SK-N-SH treated with all-trans-retinoic acid at 6 μM for 48 hours (cell line): ENCODE measurements around the gene GPR176.

Experiments used
- ATAC-seq: fragments of 200-7000 bp; cut with Tn5 transposase; 3 replicates; pipeline ENCODE4 v1.9.1; 2020; ENCODE audit warnings: mild to moderate bottlenecking, moderate library complexity
- ARNTL ChIP-seq: fragments of 450-650 bp; formaldehyde crosslinking; IDR thresholded peaks from 2 replicates; pipeline ENCODE4 v1.5.0; 2020; ENCODE audit warnings: low read depth, mild to moderate bottlenecking, moderate library complexity, borderline replicate concordance
- BACH2 ChIP-seq: fragments of 250-450 bp; sonication (Bioruptor Pico); IDR thresholded peaks from 2 replicates; pipeline ENCODE4 v1.9.0; 2021; ENCODE audit warnings: mild to moderate bottlenecking, borderline replicate concordance
- CSDC2 ChIP-seq: fragments of 250-450 bp; sonication (Bioruptor Pico); IDR thresholded peaks from 2 replicates; pipeline ENCODE4 v1.5.0; 2020; ENCODE audit warnings: mild to moderate bottlenecking, moderate library complexity
- GLIS3 ChIP-seq: fragments of 250-450 bp; sonication (Bioruptor Pico); IDR thresholded peaks from 2 replicates; pipeline ENCODE4 v1.5.0; 2020; ENCODE audit warnings: mild to moderate bottlenecking, moderate library complexity
- ISL1 ChIP-seq: fragments of 250-450 bp; sonication (Bioruptor Pico); IDR thresholded peaks from 2 replicates; pipeline ENCODE4 v2.1.2; 2022; ENCODE audit warnings: mild to moderate bottlenecking, moderate library complexity
- OSR1 ChIP-seq: fragments of 250-450 bp; sonication (Bioruptor Pico); IDR thresholded peaks from 2 replicates; pipeline ENCODE4 v1.8.0; 2022; ENCODE audit warnings: moderate library complexity, mild to moderate bottlenecking, inconsistent platforms
- PPARA ChIP-seq: fragments of 250-450 bp; sonication (Bioruptor Pico); IDR thresholded peaks from 2 replicates; pipeline ENCODE4 v1.5.0; 2020; ENCODE audit warnings: mild to moderate bottlenecking, borderline replicate concordance
- RARB ChIP-seq: fragments of 250-450 bp; sonication (Bioruptor Pico); IDR thresholded peaks from 2 replicates; pipeline ENCODE4 v1.8.0; 2021; ENCODE audit warnings: mild to moderate bottlenecking, moderate library complexity
- SNAI2 ChIP-seq: fragments of 250-450 bp; sonication (Bioruptor Pico); IDR thresholded peaks from 2 replicates; pipeline ENCODE4 v1.5.0; 2020; ENCODE audit warnings: mild to moderate bottlenecking, moderate library complexity
- TCF4 ChIP-seq: fragments of 250-450 bp; sonication (Bioruptor Pico); IDR thresholded peaks from 2 replicates; pipeline ENCODE4 v1.8.0; 2021; ENCODE audit warnings: mild to moderate bottlenecking, moderate library complexity, borderline replicate concordance
- ZC3H10 ChIP-seq: fragments of 250-450 bp; sonication (Bioruptor Pico); IDR thresholded peaks from 2 replicates; pipeline ENCODE4 v1.5.1; 2021; ENCODE audit warnings: mild to moderate bottlenecking, moderate library complexity
- ZFP3 ChIP-seq: fragments of 250-450 bp; sonication (Bioruptor Pico); IDR thresholded peaks from 2 replicates; pipeline ENCODE4 v1.5.0; 2020; ENCODE audit warnings: mild to moderate bottlenecking, moderate library complexity
- ZFP30 ChIP-seq: fragments of 450-650 bp; formaldehyde crosslinking; IDR thresholded peaks from 2 replicates; pipeline ENCODE4 v1.5.0; 2022; ENCODE audit warnings: mild to moderate bottlenecking, moderate library complexity
- ZNF565 ChIP-seq: fragments of 450-650 bp; formaldehyde crosslinking; conservative IDR thresholded peaks from 2 replicates; pipeline ENCODE4 v1.5.0; 2020; ENCODE audit warnings: low read depth, mild to moderate bottlenecking, moderate library complexity
- ZNF70 ChIP-seq: fragments of 450-650 bp; formaldehyde crosslinking; IDR thresholded peaks from 2 replicates; pipeline ENCODE4 v1.5.0; 2020; ENCODE audit warnings: mild to moderate bottlenecking, moderate library complexity
- ZNF8 ChIP-seq: fragments of 450-650 bp; formaldehyde crosslinking; IDR thresholded peaks from 2 replicates; pipeline ENCODE4 v1.5.0; 2020; ENCODE audit warnings: mild to moderate bottlenecking, moderate library complexity
- TF ChIP-seq, protein P1 (sequence below): fragments of 250-450 bp; sonication (Bioruptor Pico); IDR thresholded peaks from 2 replicates; pipeline ENCODE4 v1.5.1; 2020; ENCODE audit warnings: low read depth, mild to moderate bottlenecking, moderate library complexity
- TF ChIP-seq, protein P2 (sequence below): fragments of 250-450 bp; sonication (Bioruptor Pico); IDR thresholded peaks from 2 replicates; pipeline ENCODE4 v1.5.0; 2020; ENCODE audit warnings: mild to moderate bottlenecking, moderate library complexity
- TF ChIP-seq, protein P3 (sequence below): fragments of 250-450 bp; sonication (Bioruptor Pico); IDR thresholded peaks from 2 replicates; pipeline ENCODE4 v1.5.1; 2021; ENCODE audit warnings: mild to moderate bottlenecking, moderate library complexity
- TF ChIP-seq, protein P4 (sequence below): fragments of 250-450 bp; sonication (Bioruptor Pico); IDR thresholded peaks from 2 replicates; pipeline ENCODE4 v1.8.0; 2020; ENCODE audit warnings: mild to moderate bottlenecking, moderate library complexity, borderline replicate concordance

Gene GPR176

DNA sequence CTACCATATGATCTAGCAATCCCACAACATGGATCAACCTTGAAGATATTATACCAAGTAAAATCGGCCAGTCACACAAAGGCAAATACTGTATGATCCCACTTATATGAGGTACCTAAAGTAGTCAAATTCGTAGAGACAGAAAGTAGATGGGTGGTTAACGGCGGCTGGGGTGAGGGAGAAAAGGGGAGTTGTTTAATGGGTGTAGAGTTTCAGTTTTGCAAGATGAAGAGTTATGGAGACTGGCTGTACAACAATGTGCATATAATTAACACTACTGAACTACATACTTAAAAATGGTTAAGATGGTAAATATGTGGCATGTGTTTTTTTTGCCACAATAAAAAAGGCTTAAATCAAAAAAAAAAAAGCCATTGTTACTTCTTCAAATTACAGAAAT lies 60.4 kb downstream of the GPR176 start:
- TF ChIP-seq ZFP3 (CRISPR knock-in tag), result no peak
- TF ChIP-seq, protein P1, sequence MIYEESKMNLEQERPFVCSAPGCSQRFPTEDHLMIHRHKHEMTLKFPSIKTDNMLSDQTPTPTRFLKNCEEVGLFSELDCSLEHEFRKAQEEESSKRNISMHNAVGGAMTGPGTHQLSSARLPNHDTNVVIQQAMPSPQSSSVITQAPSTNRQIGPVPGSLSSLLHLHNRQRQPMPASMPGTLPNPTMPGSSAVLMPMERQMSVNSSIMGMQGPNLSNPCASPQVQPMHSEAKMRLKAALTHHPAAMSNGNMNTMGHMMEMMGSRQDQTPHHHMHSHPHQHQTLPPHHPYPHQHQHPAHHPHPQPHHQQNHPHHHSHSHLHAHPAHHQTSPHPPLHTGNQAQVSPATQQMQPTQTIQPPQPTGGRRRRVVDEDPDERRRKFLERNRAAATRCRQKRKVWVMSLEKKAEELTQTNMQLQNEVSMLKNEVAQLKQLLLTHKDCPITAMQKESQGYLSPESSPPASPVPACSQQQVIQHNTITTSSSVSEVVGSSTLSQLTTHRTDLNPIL (CRISPR knock-in tag), result no peak
- TF ChIP-seq, protein P2, sequence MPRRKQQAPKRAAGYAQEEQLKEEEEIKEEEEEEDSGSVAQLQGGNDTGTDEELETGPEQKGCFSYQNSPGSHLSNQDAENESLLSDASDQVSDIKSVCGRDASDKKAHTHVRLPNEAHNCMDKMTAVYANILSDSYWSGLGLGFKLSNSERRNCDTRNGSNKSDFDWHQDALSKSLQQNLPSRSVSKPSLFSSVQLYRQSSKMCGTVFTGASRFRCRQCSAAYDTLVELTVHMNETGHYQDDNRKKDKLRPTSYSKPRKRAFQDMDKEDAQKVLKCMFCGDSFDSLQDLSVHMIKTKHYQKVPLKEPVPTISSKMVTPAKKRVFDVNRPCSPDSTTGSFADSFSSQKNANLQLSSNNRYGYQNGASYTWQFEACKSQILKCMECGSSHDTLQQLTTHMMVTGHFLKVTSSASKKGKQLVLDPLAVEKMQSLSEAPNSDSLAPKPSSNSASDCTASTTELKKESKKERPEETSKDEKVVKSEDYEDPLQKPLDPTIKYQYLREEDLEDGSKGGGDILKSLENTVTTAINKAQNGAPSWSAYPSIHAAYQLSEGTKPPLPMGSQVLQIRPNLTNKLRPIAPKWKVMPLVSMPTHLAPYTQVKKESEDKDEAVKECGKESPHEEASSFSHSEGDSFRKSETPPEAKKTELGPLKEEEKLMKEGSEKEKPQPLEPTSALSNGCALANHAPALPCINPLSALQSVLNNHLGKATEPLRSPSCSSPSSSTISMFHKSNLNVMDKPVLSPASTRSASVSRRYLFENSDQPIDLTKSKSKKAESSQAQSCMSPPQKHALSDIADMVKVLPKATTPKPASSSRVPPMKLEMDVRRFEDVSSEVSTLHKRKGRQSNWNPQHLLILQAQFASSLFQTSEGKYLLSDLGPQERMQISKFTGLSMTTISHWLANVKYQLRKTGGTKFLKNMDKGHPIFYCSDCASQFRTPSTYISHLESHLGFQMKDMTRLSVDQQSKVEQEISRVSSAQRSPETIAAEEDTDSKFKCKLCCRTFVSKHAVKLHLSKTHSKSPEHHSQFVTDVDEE (CRISPR knock-in tag), result no peak
- TF ChIP-seq ISL1, result no peak
- ATAC-seq, result no peak

DNA sequence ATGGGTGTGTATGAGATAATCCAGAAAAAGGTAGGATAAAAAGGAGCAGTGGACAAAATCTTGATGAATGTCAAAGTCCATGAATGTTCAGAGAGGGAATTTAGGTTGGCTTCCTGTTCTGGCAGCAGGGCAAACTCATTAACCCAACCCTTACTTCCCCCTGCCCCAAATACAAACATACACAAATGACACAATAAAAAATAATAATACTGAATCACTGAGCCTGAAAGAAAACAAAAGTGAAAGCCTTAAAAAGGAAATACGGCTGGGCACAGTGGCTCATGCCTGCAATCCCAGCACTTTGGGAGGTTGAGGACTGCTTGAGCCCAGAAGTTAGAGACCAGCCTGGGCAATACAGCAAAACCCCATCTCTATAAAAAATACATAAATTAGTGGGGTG lies 62.9 kb downstream of the GPR176 start:
- no peak for TF ChIP-seq TCF4 (CRISPR knock-in tag)
- TF ChIP-seq ISL1, result no peak
- TF ChIP-seq, protein P2 (CRISPR knock-in tag), result no peak
- no peak for TF ChIP-seq ZFP3 (CRISPR knock-in tag)
- no peak for TF ChIP-seq OSR1 (CRISPR knock-in tag)
- TF ChIP-seq ZC3H10, result no peak
- TF ChIP-seq ARNTL (CRISPR knock-in tag), result no peak
- no peak for TF ChIP-seq ZFP30
- TF ChIP-seq ZNF565 (CRISPR knock-in tag), result no peak
- TF ChIP-seq GLIS3 (CRISPR knock-in tag), result no peak
- ATAC-seq, result no peak

DNA sequence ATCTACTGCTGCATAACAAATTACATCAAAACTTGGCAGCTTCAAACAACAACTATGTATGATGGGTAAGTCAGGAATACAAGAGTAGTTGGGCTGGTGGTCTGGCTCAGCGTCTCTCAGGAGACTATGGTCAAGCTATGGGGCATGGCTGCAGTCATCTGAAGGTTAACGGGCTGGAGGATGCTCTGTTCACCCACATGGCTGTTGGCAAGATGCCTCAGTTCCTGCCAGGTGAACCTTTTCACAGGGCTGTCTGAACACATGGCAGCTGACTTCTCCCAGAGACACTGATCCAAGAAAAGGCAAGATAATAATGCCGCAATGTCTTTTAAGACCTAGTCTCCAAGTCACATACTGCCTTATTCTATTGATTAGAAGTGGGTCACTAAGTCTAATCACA lies 63.7 kb downstream of the GPR176 start:
- no peak for TF ChIP-seq BACH2 (CRISPR knock-in tag)
- TF ChIP-seq TCF4 (CRISPR knock-in tag), result no peak
- no peak for TF ChIP-seq RARB (CRISPR knock-in tag)
- TF ChIP-seq GLIS3 (CRISPR knock-in tag), result no peak
- TF ChIP-seq, protein P3, sequence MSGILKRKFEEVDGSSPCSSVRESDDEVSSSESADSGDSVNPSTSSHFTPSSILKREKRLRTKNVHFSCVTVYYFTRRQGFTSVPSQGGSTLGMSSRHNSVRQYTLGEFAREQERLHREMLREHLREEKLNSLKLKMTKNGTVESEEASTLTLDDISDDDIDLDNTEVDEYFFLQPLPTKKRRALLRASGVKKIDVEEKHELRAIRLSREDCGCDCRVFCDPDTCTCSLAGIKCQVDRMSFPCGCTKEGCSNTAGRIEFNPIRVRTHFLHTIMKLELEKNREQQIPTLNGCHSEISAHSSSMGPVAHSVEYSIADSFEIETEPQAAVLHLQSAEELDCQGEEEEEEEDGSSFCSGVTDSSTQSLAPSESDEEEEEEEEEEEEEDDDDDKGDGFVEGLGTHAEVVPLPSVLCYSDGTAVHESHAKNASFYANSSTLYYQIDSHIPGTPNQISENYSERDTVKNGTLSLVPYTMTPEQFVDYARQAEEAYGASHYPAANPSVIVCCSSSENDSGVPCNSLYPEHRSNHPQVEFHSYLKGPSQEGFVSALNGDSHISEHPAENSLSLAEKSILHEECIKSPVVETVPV (CRISPR knock-in tag), result no peak
- no peak for TF ChIP-seq SNAI2 (CRISPR knock-in tag)
- no peak for TF ChIP-seq ZNF8 (CRISPR knock-in tag)
- no peak for TF ChIP-seq ZC3H10
- TF ChIP-seq PPARA (CRISPR knock-in tag), result no peak
- TF ChIP-seq, protein P4, sequence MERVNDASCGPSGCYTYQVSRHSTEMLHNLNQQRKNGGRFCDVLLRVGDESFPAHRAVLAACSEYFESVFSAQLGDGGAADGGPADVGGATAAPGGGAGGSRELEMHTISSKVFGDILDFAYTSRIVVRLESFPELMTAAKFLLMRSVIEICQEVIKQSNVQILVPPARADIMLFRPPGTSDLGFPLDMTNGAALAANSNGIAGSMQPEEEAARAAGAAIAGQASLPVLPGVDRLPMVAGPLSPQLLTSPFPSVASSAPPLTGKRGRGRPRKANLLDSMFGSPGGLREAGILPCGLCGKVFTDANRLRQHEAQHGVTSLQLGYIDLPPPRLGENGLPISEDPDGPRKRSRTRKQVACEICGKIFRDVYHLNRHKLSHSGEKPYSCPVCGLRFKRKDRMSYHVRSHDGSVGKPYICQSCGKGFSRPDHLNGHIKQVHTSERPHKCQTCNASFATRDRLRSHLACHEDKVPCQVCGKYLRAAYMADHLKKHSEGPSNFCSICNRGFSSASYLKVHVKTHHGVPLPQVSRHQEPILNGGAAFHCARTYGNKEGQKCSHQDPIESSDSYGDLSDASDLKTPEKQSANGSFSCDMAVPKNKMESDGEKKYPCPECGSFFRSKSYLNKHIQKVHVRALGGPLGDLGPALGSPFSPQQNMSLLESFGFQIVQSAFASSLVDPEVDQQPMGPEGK (CRISPR knock-in tag), result no peak
- TF ChIP-seq CSDC2, result no peak
- TF ChIP-seq ZNF70 (CRISPR knock-in tag), result no peak
- TF ChIP-seq ARNTL (CRISPR knock-in tag), result no peak
- TF ChIP-seq, all 23 proteins: peak for 0
- no peak for ATAC-seq
